PC-9 (cell line): ENCODE measurements around the gene IMMP1L.

Source experiments
- CTCF ChIP-seq: fragments of 200-600 bp; sonication (generic); conservative IDR thresholded peaks from 2 replicates; pipeline ENCODE4 v1.6.1; 2017; ENCODE audit warnings: mixed run types, antibody characterized with exemption, mild to moderate bottlenecking, moderate library complexity
- EZH2 ChIP-seq: fragments of 200-600 bp; sonication (generic); IDR thresholded peaks from 2 replicates; pipeline ENCODE4 v1.8.0; 2017; ENCODE audit warnings: antibody characterized with exemption, low read depth

- TF ChIP-seq CTCF: no peak
- no peak for TF ChIP-seq EZH2
These were observed 91.6 kb downstream of the IMMP1L start for GRCh38 chr11:31417816-31418215.
